Effector memory CD4-positive, alpha-beta T cell (primary cell): Measurements from ENCODE around the gene FBXO2.

Source experiments
- DNase-seq, 3 donors: peaks; one replicate each; pipeline ENCODE4 v3.0.0-alpha.2; 2020
- H3K27ac ChIP-seq: 2 replicates; pipeline ENCODE4 v1.7.0; 2013; ENCODE audit warnings: mild to moderate bottlenecking, low read length, moderate library complexity; ENCODE audit not compliant: insufficient read depth, poor library complexity, severe bottlenecking
- H3K27me3 ChIP-seq: replicated peaks from 2 replicates; pipeline ENCODE4 v1.7.0; 2013; ENCODE audit warnings: mild to moderate bottlenecking, low read length; ENCODE audit not compliant: insufficient read depth, control insufficient read depth, poor library complexity, severe bottlenecking
- H3K36me3 ChIP-seq: 2 replicates; pipeline ENCODE4 v1.7.0; 2013; ENCODE audit warnings: mild to moderate bottlenecking, low read length, moderate library complexity; ENCODE audit not compliant: control insufficient read depth, insufficient read depth
- H3K4me1 ChIP-seq: 2 replicates; pipeline ENCODE4 v1.7.0; 2013; ENCODE audit warnings: low read length, mild to moderate bottlenecking; ENCODE audit not compliant: control insufficient read depth, insufficient read depth, poor library complexity, severe bottlenecking
- H3K4me3 ChIP-seq: 2 replicates; pipeline ENCODE4 v1.7.0; 2013; ENCODE audit warnings: low read length, low read depth, mild to moderate bottlenecking; ENCODE audit not compliant: insufficient read depth, poor library complexity, severe bottlenecking
- H3K9me3 ChIP-seq: 2 replicates; pipeline ENCODE4 v1.7.0; 2013; ENCODE audit warnings: mild to moderate bottlenecking, low read length, moderate library complexity; ENCODE audit not compliant: control insufficient read depth

The FBXO2 gene

GRCh38 chr1:11629184-11630016, 24.8 kb downstream of the FBXO2 start:
- H3K4me3 ChIP-seq = no peak overlapping the region
- no peaks in the 10 kb centered on the region for H3K4me1 ChIP-seq
- H3K36me3 ChIP-seq = no peaks in the 10 kb centered on the region
- H3K27ac ChIP-seq = no peak overlapping the region
- H3K27me3 ChIP-seq = no peaks in the 10 kb centered on the region
- no peaks in the 10 kb centered on the region for H3K9me3 ChIP-seq
- no peak for DNase-seq

GRCh38 chr1:11628767-11629166, 25.5 kb downstream of the FBXO2 start:
- Histone ChIP-seq H3K4me1 (no peaks in the 10 kb centered on the region), H3K4me3 (no peak overlapping the region), H3K27ac (no peak overlapping the region), H3K27me3 (no peaks in the 10 kb centered on the region), H3K9me3 (no peaks in the 10 kb centered on the region), H3K36me3 (no peaks in the 10 kb centered on the region)
- DNase-seq = no peak

- no peak for DNase-seq
- Histone ChIP-seq H3K9me3 (no peaks in the 10 kb centered on the region), H3K4me3 (no peak overlapping the region), H3K27me3 (no peaks in the 10 kb centered on the region), H3K36me3 (no peaks in the 10 kb centered on the region), H3K4me1 (no peaks in the 10 kb centered on the region), H3K27ac (no peak overlapping the region)
Measured at GRCh38 chr1:11626551-11626950, 27.7 kb downstream of the FBXO2 start.

- Histone ChIP-seq H3K27ac (no peak overlapping the region), H3K36me3 (no peaks in the 10 kb centered on the region), H3K9me3 (no peaks in the 10 kb centered on the region), H3K4me1 (no peaks in the 10 kb centered on the region), H3K27me3 (no peaks in the 10 kb centered on the region), H3K4me3 (no peak overlapping the region)
- no peak for DNase-seq
Measured at GRCh38 chr1:11623702-11624101, 30.5 kb downstream of the FBXO2 start.

- no peaks in the 10 kb centered on the region for H3K4me1 ChIP-seq
- no peak overlapping the region for H3K4me3 ChIP-seq
- H3K36me3 ChIP-seq = no peaks in the 10 kb centered on the region
- H3K27ac ChIP-seq = no peak overlapping the region
- H3K27me3 ChIP-seq = no peaks in the 10 kb centered on the region
- DNase-seq = no peak
- no peaks in the 10 kb centered on the region for H3K9me3 ChIP-seq
Measured at GRCh38 chr1:11622398-11622797, 31.8 kb downstream of the FBXO2 start.

- Histone ChIP-seq H3K27ac (no peak overlapping the region), H3K36me3 (no peaks in the 10 kb centered on the region), H3K4me1 (no peaks in the 10 kb centered on the region), H3K4me3 (no peak overlapping the region), H3K27me3 (peaks cover 2% of the 10 kb centered on the region), H3K9me3 (no peaks in the 10 kb centered on the region)
- no peak for DNase-seq
Measured at GRCh38 chr1:11620924-11621323, 33.3 kb downstream of the FBXO2 start.

GRCh38 chr1:11620405-11620804, 33.8 kb downstream of the FBXO2 start:
- H3K9me3 ChIP-seq = no peaks in the 10 kb centered on the region
- H3K4me3 ChIP-seq = no peak overlapping the region
- no peak for DNase-seq
- H3K27me3 ChIP-seq = peaks cover 2% of the 10 kb centered on the region
- H3K36me3 ChIP-seq = no peaks in the 10 kb centered on the region
- no peak overlapping the region for H3K27ac ChIP-seq
- no peaks in the 10 kb centered on the region for H3K4me1 ChIP-seq

- Histone ChIP-seq H3K36me3 (no peaks in the 10 kb centered on the region), H3K27me3 (peaks cover 2% of the 10 kb centered on the region), H3K4me3 (no peak overlapping the region), H3K27ac (no peak overlapping the region), H3K9me3 (no peaks in the 10 kb centered on the region), H3K4me1 (no peaks in the 10 kb centered on the region)
- DNase-seq = no peak
Measured at GRCh38 chr1:11617741-11618140, 36.5 kb downstream of the FBXO2 start.

GRCh38 chr1:11617314-11617713, 36.9 kb downstream of the FBXO2 start:
- no peak overlapping the region for H3K4me3 ChIP-seq
- no peaks in the 10 kb centered on the region for H3K4me1 ChIP-seq
- DNase-seq = no peak
- H3K36me3 ChIP-seq = no peaks in the 10 kb centered on the region
- H3K27ac ChIP-seq = no peak overlapping the region
- H3K27me3 ChIP-seq = peaks cover 2% of the 10 kb centered on the region
- H3K9me3 ChIP-seq = no peaks in the 10 kb centered on the region

GRCh38 chr1:11616766-11617165, 37.5 kb downstream of the FBXO2 start:
- H3K27ac ChIP-seq = no peak overlapping the region
- peaks cover 2% of the 10 kb centered on the region for H3K27me3 ChIP-seq
- H3K4me1 ChIP-seq = no peaks in the 10 kb centered on the region
- no peak for DNase-seq
- no peaks in the 10 kb centered on the region for H3K9me3 ChIP-seq
- H3K4me3 ChIP-seq = no peak overlapping the region
- H3K36me3 ChIP-seq = no peaks in the 10 kb centered on the region
